ENCODE measurements around the gene ARHGAP9.

The ARHGAP9 gene

DNA sequence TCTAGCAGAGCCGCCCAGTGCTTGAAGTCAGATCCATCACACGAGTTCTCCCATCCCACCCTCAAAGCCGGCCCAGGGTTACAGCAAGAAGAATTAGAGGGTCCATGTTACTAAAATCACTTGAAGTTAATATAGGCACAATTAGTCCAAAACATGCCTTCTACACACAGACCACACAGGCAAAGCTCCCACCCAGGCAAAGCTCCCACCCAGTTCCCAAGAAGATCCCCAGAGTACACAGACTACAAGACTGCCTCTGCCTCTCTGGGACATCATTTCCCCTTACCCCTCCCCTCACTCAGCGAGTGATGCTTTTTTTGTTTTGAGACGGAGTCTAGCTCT, 16.8 kb downstream of the ARHGAP9 start:
- no peak for TF ChIP-seq CTCF (conservative IDR thresholded peaks at IDR 0.05; ENCODE audit: low read depth, low read length)
- no peak for DNase-seq (ENCODE audit: low read depth)
- H3K4me3 ChIP-seq (ENCODE audit: low read depth, low read length) = no peak overlapping the region

GRCh38 chr12:57462251-57462911, 17.3 kb downstream of the ARHGAP9 start:
- H3K4me3 ChIP-seq (ENCODE audit: low read depth, low read length) = peak overlapping the region; percentile 65
- DNase-seq (ENCODE audit: low read depth) = peak; percentile 89
- TF ChIP-seq CTCF (conservative IDR thresholded peaks at IDR 0.05; ENCODE audit: low read depth, low read length) = peak; percentile 96

- no peak for TF ChIP-seq CTCF (conservative IDR thresholded peaks at IDR 0.05; ENCODE audit: low read depth, low read length)
- H3K4me3 ChIP-seq (ENCODE audit: low read depth, low read length) = peak overlapping the region; percentile 65
- DNase-seq (ENCODE audit: low read depth) = no peak
Measured at GRCh38 chr12:57461917-57462250, 17.8 kb downstream of the ARHGAP9 start.

DNA sequence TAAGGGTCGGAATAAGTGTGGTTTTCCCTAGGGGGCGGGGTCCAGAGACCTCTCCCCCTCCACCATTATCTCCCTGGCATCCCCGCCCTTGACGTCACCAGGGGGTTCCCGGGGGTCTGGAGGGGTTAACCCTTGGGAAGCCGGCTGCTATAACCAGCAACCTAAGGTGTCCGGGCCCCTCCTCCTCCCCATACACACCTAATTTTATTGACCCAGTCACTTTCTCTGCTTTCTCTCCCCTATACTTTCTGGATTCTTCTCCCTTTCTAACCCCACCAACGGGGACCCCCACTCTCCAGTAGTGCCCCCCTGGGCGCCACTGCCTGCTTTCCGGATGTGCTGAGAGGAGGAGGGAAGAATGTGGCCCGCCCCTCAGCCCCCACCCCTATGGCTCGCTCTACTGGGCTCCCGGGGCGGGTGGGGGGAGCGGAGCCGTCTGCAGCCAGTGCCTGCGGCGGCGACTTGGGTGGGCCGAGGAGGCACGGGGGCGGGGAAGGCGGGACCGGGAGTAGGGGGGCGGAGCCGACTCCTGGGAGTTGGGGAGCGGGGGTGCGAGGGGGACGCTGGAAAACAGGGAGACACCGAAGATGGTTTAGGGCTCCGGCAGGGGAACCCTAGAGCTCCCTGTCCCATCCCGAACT, 18.3 kb downstream of the ARHGAP9 start:
- peak; percentile 54 for DNase-seq (ENCODE audit: low read depth)
- peak overlapping the region; percentile 65 for H3K4me3 ChIP-seq (ENCODE audit: low read depth, low read length)
- no peak for TF ChIP-seq CTCF (conservative IDR thresholded peaks at IDR 0.05; ENCODE audit: low read depth, low read length)

DNA sequence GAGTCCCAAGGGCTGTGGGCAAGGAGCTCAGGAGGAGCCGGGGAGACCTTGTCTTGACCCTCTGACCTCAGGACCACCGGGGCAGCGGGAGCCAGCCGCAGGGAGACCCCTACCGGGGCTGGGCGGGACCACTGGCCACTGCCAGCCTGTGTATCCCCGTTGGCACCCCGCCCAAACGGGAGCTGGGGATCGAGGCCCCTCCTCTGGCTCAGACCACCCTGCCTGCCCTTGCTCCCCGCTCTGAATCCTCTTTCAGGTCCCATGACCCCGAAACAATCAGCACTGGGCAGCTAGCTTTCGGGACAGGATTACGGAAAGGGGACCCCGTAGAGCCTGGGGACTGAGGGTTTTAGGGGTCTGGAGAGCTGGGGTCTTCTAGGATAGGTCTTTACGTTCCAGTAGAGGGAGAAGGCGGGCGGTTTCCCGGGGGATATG, 18.8 kb downstream of the ARHGAP9 start:
- DNase-seq (ENCODE audit: low read depth) = no peak
- peak overlapping the region; percentile 65 for H3K4me3 ChIP-seq (ENCODE audit: low read depth, low read length)
- TF ChIP-seq CTCF (conservative IDR thresholded peaks at IDR 0.05; ENCODE audit: low read depth, low read length) = no peak

GRCh38 chr12:57460468-57460784, 19.2 kb downstream of the ARHGAP9 start:
- no peak for TF ChIP-seq CTCF (conservative IDR thresholded peaks at IDR 0.05; ENCODE audit: low read depth, low read length)
- H3K4me3 ChIP-seq (ENCODE audit: low read depth, low read length) = peak overlapping the region; percentile 20
- DNase-seq (ENCODE audit: low read depth) = no peak

All from choroid plexus epithelial cell (primary cell).